Parathyroid adenoma (tissue), 2 donors: ENCODE data around the gene MEI1.
"Not testable (repeated sequence)": the region's sequence is repeated elsewhere in the genome, so short reads cannot be mapped to it uniquely, and the experiment has no call there.

Source experiments
- H2AFZ ChIP-seq: fragments of 300-600 bp; sonication (generic); one replicate; pipeline ENCODE4 v1.7.0; 2017; ENCODE audit warnings: antibody characterized with exemption, mild to moderate bottlenecking
- H3K27ac ChIP-seq: fragments of 300-600 bp; sonication (generic); one replicate; pipeline ENCODE4 v1.7.0; 2017
- H3K27me3 ChIP-seq: fragments of 300-600 bp; sonication (generic); one replicate; pipeline ENCODE4 v1.7.0; 2017; ENCODE audit warnings: low read length; ENCODE audit not compliant: control insufficient read depth, insufficient read depth
- H3K36me3 ChIP-seq: fragments of 300-600 bp; sonication (generic); one replicate; pipeline ENCODE4 v1.7.0; 2017; ENCODE audit warnings: low read length; ENCODE audit not compliant: control insufficient read depth, insufficient read depth
- H3K4me1 ChIP-seq: fragments of 300-600 bp; sonication (generic); one replicate; pipeline ENCODE4 v1.7.0; 2017; ENCODE audit warnings: control low read depth
- H3K4me2 ChIP-seq: fragments of 300-600 bp; sonication (generic); one replicate; pipeline ENCODE4 v1.7.0; 2017; ENCODE audit warnings: low read length
- H3K4me3 ChIP-seq: fragments of 300-600 bp; sonication (generic); one replicate; pipeline ENCODE4 v1.7.0; 2017; ENCODE audit warnings: low read depth, low read length
- H3K79me2 ChIP-seq: fragments of 300-600 bp; sonication (generic); one replicate; pipeline ENCODE4 v1.7.0; 2017; ENCODE audit warnings: control low read depth
- H3K9ac ChIP-seq: fragments of 300-600 bp; sonication (generic); one replicate; pipeline ENCODE4 v1.7.0; 2017; ENCODE audit warnings: mild to moderate bottlenecking
- H3K9me3 ChIP-seq: fragments of 300-600 bp; sonication (generic); one replicate; pipeline ENCODE4 v1.7.0; 2017; ENCODE audit warnings: low read length; ENCODE audit not compliant: control insufficient read depth
- CTCF ChIP-seq: fragments of 300-600 bp; sonication (generic); IDR thresholded peaks from one replicate; pipeline ENCODE4 v1.7.0; 2017; ENCODE audit warnings: antibody characterized with exemption, mild to moderate bottlenecking
- donor health status: primary hyperparathyroidism.

The MEI1 gene

GRCh38 chr22:41713004-41713403, 13.7 kb downstream of the MEI1 start:
- Histone ChIP-seq H3K4me3 (no peak overlapping the region), H2AFZ (no peak overlapping the region), H3K79me2 (no peaks in the 10 kb centered on the region), H3K36me3 (no peaks in the 10 kb centered on the region), H3K27me3 (no peaks in the 10 kb centered on the region), H3K4me2 (no peak overlapping the region), H3K9me3 (no peaks in the 10 kb centered on the region), H3K4me1 (no peaks in the 10 kb centered on the region), H3K27ac (no peak overlapping the region), H3K9ac (no peak overlapping the region)
- no peak for TF ChIP-seq CTCF

GRCh38 chr22:41722496-41722895, 23.2 kb downstream of the MEI1 start:
- TF ChIP-seq CTCF: no peak
- no peak overlapping the region for H3K4me2 ChIP-seq
- H3K27ac ChIP-seq: no peak overlapping the region
- no peaks in the 10 kb centered on the region for H3K27me3 ChIP-seq
- no peak overlapping the region for H3K4me3 ChIP-seq
- no peak overlapping the region for H3K9ac ChIP-seq
- no peaks in the 10 kb centered on the region for H3K4me1 ChIP-seq
- H3K9me3 ChIP-seq: no peaks in the 10 kb centered on the region
- H2AFZ ChIP-seq: no peak overlapping the region
- no peaks in the 10 kb centered on the region for H3K79me2 ChIP-seq
- H3K36me3 ChIP-seq: no peaks in the 10 kb centered on the region

- Histone ChIP-seq H3K36me3 (no peaks in the 10 kb centered on the region), H3K4me2 (no peak overlapping the region), H3K27me3 (no peaks in the 10 kb centered on the region), H3K4me3 (no peak overlapping the region), H3K27ac (no peak overlapping the region), H3K79me2 (no peaks in the 10 kb centered on the region), H3K4me1 (no peaks in the 10 kb centered on the region), H2AFZ (no peak overlapping the region), H3K9ac (no peak overlapping the region), H3K9me3 (no peaks in the 10 kb centered on the region)
- TF ChIP-seq CTCF: no peak
These were observed 26.3 kb downstream of the MEI1 start for GRCh38 chr22:41725510-41726110.

- Histone ChIP-seq H3K4me1 (no peaks in the 10 kb centered on the region), H2AFZ (no peak overlapping the region), H3K79me2 (no peaks in the 10 kb centered on the region), H3K4me2 (no peak overlapping the region), H3K27ac (no peak overlapping the region), H3K9me3 (no peaks in the 10 kb centered on the region), H3K27me3 (no peaks in the 10 kb centered on the region), H3K4me3 (no peak overlapping the region), H3K9ac (no peak overlapping the region), H3K36me3 (no peaks in the 10 kb centered on the region)
- TF ChIP-seq CTCF: no peak
These were observed 32.3 kb downstream of the MEI1 start for GRCh38 chr22:41731609-41732008.

GRCh38 chr22:41732096-41732772, 32.9 kb downstream of the MEI1 start:
- H3K27me3 ChIP-seq: no peaks in the 10 kb centered on the region
- H2AFZ ChIP-seq: no peak overlapping the region
- H3K4me3 ChIP-seq: no peak overlapping the region
- no peaks in the 10 kb centered on the region for H3K4me1 ChIP-seq
- no peak overlapping the region for H3K9ac ChIP-seq
- TF ChIP-seq CTCF: no peak
- H3K79me2 ChIP-seq: no peaks in the 10 kb centered on the region
- no peak overlapping the region for H3K27ac ChIP-seq
- no peaks in the 10 kb centered on the region for H3K36me3 ChIP-seq
- H3K4me2 ChIP-seq: no peak overlapping the region
- no peaks in the 10 kb centered on the region for H3K9me3 ChIP-seq

- not testable (repeated sequence) for H3K27me3 ChIP-seq
These were observed 33.9 kb downstream of the MEI1 start for GRCh38 chr22:41733241-41733640.

More at GRCh38 chr22:41733241-41733640, 33.9 kb downstream of the MEI1 start:
- not testable (repeated sequence) for H3K4me2 ChIP-seq, H3K36me3 ChIP-seq, H3K4me3 ChIP-seq, H3K27ac ChIP-seq, H3K9me3 ChIP-seq, H3K4me1 ChIP-seq, H2AFZ ChIP-seq, H3K9ac ChIP-seq, H3K79me2 ChIP-seq
